ENCODE data around the gene UFM1.

- TF ChIP-seq CTCF (conservative IDR thresholded peaks at IDR 0.05 in 1 of 2, IDR thresholded peaks at IDR 0.05 in 1 of 2; ENCODE audit: low read depth in 1 of 2, low read length in 2 of 2) = no peak
- TF ChIP-seq EZH2 (IDR thresholded peaks at IDR 0.05; ENCODE audit: low read length, missing control alignments) = no peak
These were observed 6.0 kb downstream of the UFM1 start for GRCh38 chr13:38355595-38356119.

Data from fibroblast of lung (primary cell).